ENCODE results near the gene ZNF106.

GRCh38 chr15:42394106-42394505, 96.8 kb downstream of the ZNF106 start:
- TF ChIP-seq CTCF (IDR thresholded peaks at IDR 0.05) = no peak
- TF ChIP-seq POLR2A (IDR thresholded peaks at IDR 0.05) = no peak

Measured in adrenal gland (tissue), 5 donors.